Activated T-cell treated with anti-CD3 and anti-CD28 coated beads, Interleukin-2, amount 50 U/mL, for 4 hours (primary cell): Measurements from ENCODE around the gene GPS1. TPM values are rescaled to one million over a fixed set of nuclear protein-coding genes. Genes with fewer than 3 reads are reported as not detected.

Experiments
- ATAC-seq, 2 donors: fragments of 200-7000 bp; cut with Tn5 transposase; one replicate each; pipeline ENCODE4 v1.10.0; 2021
- DNase-seq: peaks from one replicate; pipeline ENCODE4 v3.0.0-alpha.2; 2020
- H3K27me3 Mint-ChIP-seq: one replicate; pipeline ENCODE4 v1.8.0; 2021; ENCODE audit warnings: low read depth, mixed read lengths
- H3K36me3 Mint-ChIP-seq: one replicate; pipeline ENCODE4 v1.8.0; 2022; ENCODE audit warnings: mixed read lengths; ENCODE audit not compliant: insufficient read depth
- H3K4me1 Mint-ChIP-seq: one replicate; pipeline ENCODE4 v1.8.0; 2021; ENCODE audit warnings: low read depth, mixed read lengths
- H3K4me3 Mint-ChIP-seq: one replicate; pipeline ENCODE4 v1.8.0; 2021; ENCODE audit warnings: mild to moderate bottlenecking, moderate library complexity, mixed read lengths
- H3K9me3 Mint-ChIP-seq: one replicate; pipeline ENCODE4 v1.8.0; 2021; ENCODE audit warnings: mixed read lengths
- total RNA-seq, 3 donors: library from RNA; stranded (reverse); gene quantifications; one replicate each; pipeline ENCODE4 v1.2.1, GENCODE V29; 2021

The GPS1 gene
- total RNA-seq, 3 donors from 2014 or later: 172 to 183 (median 177) TPM

- Mint-ChIP-seq H3K9me3 (no peaks in the 10 kb centered on the region), H3K36me3 (no peaks in the 10 kb centered on the region), H3K4me1 (peaks cover 28% of the 10 kb centered on the region), H3K4me3 (peak overlapping the region; percentile 86), H3K27me3 (no peaks in the 10 kb centered on the region)
- no peak for DNase-seq
- ATAC-seq: no peak
These were observed 53.8 kb downstream of the GPS1 start for GRCh38 chr17:82105417-82105881.

GRCh38 chr17:82105882-82106687 lies 54.4 kb downstream of the GPS1 start:
- Mint-ChIP-seq H3K27me3 (no peaks in the 10 kb centered on the region), H3K9me3 (no peaks in the 10 kb centered on the region), H3K36me3 (no peaks in the 10 kb centered on the region), H3K4me1 (peaks cover 26% of the 10 kb centered on the region), H3K4me3 (peak overlapping the region; percentile 86)
- ATAC-seq (peak; percentile 88), DNase-seq (peak; percentile 46)

GRCh38 chr17:82106688-82107305 lies 55.1 kb downstream of the GPS1 start:
- no peak for DNase-seq
- no peaks in the 10 kb centered on the region for H3K9me3 Mint-ChIP-seq
- H3K4me1 Mint-ChIP-seq: peaks cover 26% of the 10 kb centered on the region
- no peak for ATAC-seq
- H3K36me3 Mint-ChIP-seq: no peaks in the 10 kb centered on the region
- H3K27me3 Mint-ChIP-seq: no peaks in the 10 kb centered on the region
- peak overlapping the region; percentile 86 for H3K4me3 Mint-ChIP-seq

Other genes starting within 250 kb of the GPS1 start
- gene GCGR, start 247.7 kb upstream of the GPS1 start, total RNA-seq: not detected
- gene MCRIP1, start 218.6 kb upstream of the GPS1 start, total RNA-seq: 100 to 1,000 TPM; 100 to 112 (median 110) TPM
- not detected for gene PPP1R27, start 216.8 kb upstream of the GPS1 start, total RNA-seq
- 100 to 1,000 TPM; 442 to 487 (median 478) TPM for gene P4HB, start 191.4 kb upstream of the GPS1 start, total RNA-seq
- 100 to 1,000 TPM; 789 to 858 (median 821) TPM for gene ARHGDIA, start 180.6 kb upstream of the GPS1 start, total RNA-seq
- gene ALYREF, start 160.3 kb upstream of the GPS1 start, total RNA-seq: 100 to 1,000 TPM; 321 to 369 (median 324) TPM
- 100 to 1,000 TPM; 128 to 157 (median 153) TPM for gene ANAPC11, start 160.2 kb upstream of the GPS1 start, total RNA-seq
- gene NPB, start 149.7 kb upstream of the GPS1 start, total RNA-seq: under 1 TPM in 2 of 3 donors, not detected in 1; 0.14 to 0.24 TPM
- 10 to 100 TPM; 23.5 to 25.8 (median 25.7) TPM for gene PCYT2, start 140.5 kb upstream of the GPS1 start, total RNA-seq
- 10 to 100 TPM; 41.1 to 47.2 (median 46.3) TPM for gene SIRT7, start 133.7 kb upstream of the GPS1 start, total RNA-seq
- gene MAFG, start 124.2 kb upstream of the GPS1 start, total RNA-seq: 10 to 100 TPM; 42.9 to 50.9 (median 43.4) TPM
- gene PYCR1, start 114.6 kb upstream of the GPS1 start, total RNA-seq: 100 to 1,000 TPM; 192 to 199 (median 194) TPM
- not detected for gene MYADML2, start 104.7 kb upstream of the GPS1 start, total RNA-seq
- gene NOTUM, start 90.7 kb upstream of the GPS1 start, total RNA-seq: under 1 TPM; 0.40 to 0.56 (median 0.41) TPM
- gene ASPSCR1, start 74.3 kb upstream of the GPS1 start, total RNA-seq: 10 to 100 TPM; 41.4 to 41.9 (median 41.6) TPM
- 100 to 1,000 TPM; 145 to 189 (median 183) TPM for gene CENPX, start 29.0 kb upstream of the GPS1 start, total RNA-seq
- 10 to 100 TPM; 19.5 to 31.4 (median 30.8) TPM for gene LRRC45, start 28.6 kb upstream of the GPS1 start, total RNA-seq
- 1 to 10 TPM; 4.1 to 7.7 (median 4.8) TPM for gene RAC3, start 20.2 kb upstream of the GPS1 start, total RNA-seq
- 10 to 100 TPM; 74.2 to 88.6 (median 76.9) TPM for gene DCXR, start 14.2 kb upstream of the GPS1 start, total RNA-seq
- 10 to 100 TPM; 20.3 to 21.5 (median 20.4) TPM for gene RFNG, start 87 bp upstream of the GPS1 start, total RNA-seq
- gene DUS1L, start 13.9 kb downstream of the GPS1 start, total RNA-seq: 100 to 1,000 TPM; 323 to 369 (median 326) TPM
- gene FASN, start 46.3 kb downstream of the GPS1 start, total RNA-seq: 100 to 1,000 TPM; 365 to 468 (median 403) TPM
- gene CCDC57, start 160.9 kb downstream of the GPS1 start, total RNA-seq: 10 to 100 TPM; 48.9 to 64.6 (median 60.5) TPM
- 10 to 100 TPM; 22.0 to 31.5 (median 26.3) TPM for gene SLC16A3, start 177.1 kb downstream of the GPS1 start, total RNA-seq
- gene CSNK1D, start 221.8 kb downstream of the GPS1 start, total RNA-seq: 100 to 1,000 TPM; 152 to 170 (median 164) TPM